Measurements from ENCODE around the gene TMEM62.
"Not testable (repeated sequence)": the region's sequence is repeated elsewhere in the genome, so short reads cannot be mapped to it uniquely, and the experiment has no call there.

DNA sequence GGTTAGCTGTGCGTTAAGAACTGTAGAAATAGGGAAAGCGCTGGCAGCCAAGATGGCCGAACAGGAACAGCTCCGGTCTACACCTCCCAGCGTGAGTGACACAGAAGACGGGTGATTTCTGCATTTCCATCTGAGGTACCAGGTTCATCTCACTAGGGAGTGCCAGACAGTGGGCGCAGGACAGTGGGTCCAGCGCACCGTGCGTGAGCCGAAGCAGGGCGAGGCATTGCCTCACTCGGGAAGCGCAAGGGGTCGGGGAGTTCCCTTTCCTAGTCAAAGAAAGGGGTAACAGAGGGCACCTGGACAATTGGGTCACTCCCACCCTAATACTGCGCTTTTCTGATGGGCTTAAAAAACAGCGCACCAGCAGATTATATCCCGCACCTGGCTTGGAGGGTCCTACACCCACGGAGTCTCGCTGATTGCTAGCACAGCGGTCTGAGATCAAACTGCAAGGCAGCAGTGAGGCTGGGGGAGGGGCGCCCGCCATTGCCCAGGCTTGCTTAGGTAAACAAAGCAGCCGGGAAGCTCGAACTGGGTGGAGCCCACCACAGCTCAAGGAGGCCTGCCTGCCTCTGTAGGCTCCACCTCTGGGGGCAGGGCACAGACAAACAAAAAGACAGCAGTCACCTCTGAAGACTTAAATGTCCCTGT lies 42.4 kb downstream of the TMEM62 start:
- TF ChIP-seq, protein P1, sequence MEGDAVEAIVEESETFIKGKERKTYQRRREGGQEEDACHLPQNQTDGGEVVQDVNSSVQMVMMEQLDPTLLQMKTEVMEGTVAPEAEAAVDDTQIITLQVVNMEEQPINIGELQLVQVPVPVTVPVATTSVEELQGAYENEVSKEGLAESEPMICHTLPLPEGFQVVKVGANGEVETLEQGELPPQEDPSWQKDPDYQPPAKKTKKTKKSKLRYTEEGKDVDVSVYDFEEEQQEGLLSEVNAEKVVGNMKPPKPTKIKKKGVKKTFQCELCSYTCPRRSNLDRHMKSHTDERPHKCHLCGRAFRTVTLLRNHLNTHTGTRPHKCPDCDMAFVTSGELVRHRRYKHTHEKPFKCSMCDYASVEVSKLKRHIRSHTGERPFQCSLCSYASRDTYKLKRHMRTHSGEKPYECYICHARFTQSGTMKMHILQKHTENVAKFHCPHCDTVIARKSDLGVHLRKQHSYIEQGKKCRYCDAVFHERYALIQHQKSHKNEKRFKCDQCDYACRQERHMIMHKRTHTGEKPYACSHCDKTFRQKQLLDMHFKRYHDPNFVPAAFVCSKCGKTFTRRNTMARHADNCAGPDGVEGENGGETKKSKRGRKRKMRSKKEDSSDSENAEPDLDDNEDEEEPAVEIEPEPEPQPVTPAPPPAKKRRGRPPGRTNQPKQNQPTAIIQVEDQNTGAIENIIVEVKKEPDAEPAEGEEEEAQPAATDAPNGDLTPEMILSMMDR (conservative IDR thresholded peaks at IDR 0.05): not testable (repeated sequence)
- TF ChIP-seq EZH2 (IDR thresholded peaks at IDR 0.05; ENCODE audit: low read depth): not testable (repeated sequence)

Measured in PC-9 (cell line).